Stimulated activated CD8-positive, alpha-beta memory T cell treated with anti-CD3 and anti-CD28 coated beads, Interleukin-15, amount 100 ng/mL, for 4 hours (primary cell): Measurements from ENCODE around the gene AP5M1.
"Not testable (repeated sequence)": the region's sequence is repeated elsewhere in the genome, so short reads cannot be mapped to it uniquely, and the experiment has no call there.

Experiments used
- DNase-seq, 2 donors: peaks; one replicate each; pipeline ENCODE4 v3.0.0-alpha.2; 2020; ENCODE audit warnings: low read depth in 2 of 2

Gene AP5M1, protein sequence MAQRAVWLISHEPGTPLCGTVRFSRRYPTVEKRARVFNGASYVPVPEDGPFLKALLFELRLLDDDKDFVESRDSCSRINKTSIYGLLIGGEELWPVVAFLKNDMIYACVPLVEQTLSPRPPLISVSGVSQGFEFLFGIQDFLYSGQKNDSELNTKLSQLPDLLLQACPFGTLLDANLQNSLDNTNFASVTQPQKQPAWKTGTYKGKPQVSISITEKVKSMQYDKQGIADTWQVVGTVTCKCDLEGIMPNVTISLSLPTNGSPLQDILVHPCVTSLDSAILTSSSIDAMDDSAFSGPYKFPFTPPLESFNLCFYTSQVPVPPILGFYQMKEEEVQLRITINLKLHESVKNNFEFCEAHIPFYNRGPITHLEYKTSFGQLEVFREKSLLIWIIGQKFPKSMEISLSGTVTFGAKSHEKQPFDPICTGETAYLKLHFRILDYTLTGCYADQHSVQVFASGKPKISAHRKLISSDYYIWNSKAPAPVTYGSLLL

DNA sequence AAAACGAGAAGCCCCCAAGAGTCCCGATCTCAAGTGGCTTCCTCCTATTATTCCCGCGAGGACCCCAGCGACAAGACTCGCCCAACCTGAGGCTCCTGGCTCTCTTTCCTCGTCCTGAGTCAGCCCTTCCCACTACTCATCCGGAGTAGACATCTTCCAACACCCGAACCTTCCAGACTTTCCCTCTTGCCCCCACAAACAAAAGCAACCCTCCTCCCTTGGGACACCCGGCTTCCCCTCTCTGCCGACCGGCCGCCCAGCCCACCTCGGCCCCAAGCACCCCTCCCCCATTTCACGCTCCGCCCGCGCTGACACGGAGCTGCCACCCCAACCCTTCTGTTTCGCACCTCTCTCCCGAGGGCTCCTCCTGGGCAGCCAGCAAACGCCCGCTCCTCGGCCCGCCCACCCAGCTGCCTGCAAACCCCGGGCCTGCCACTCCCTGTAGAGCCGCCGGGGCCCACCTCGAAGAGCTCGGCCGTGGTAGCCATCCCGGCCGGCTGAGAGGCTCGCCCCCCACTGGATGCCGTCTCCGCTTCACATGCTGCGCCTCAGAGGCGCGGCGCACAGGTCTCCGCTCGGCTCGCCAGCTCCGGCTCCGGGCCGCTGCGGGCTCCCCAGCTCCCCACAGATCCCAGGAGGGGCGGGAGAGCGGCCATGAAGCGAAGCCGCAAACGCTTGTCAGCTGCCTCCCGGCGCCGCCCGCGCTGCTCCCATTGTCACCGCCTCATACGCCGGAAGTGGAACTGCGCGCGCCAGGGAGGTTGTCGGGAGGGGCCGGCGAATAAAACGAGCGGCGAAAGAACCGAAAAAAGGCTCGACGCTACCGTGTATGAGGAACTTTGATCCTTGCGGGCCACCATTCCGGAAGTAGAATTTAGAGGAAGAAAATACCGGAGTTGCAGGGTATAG is at the start of gene AP5M1, which contains the start of gene EXOC5:
AP5M1 (plus strand) TSS at position 811 of the 909 bp plus-strand sequence. CDS start 344 bp downstream, outside the sequence.
EXOC5 (minus strand) TSS at position 745 of the 909 bp plus-strand sequence; CDS start at position 488, 257 bp downstream.
- peak; percentile 77 to 79 for DNase-seq

DNA sequence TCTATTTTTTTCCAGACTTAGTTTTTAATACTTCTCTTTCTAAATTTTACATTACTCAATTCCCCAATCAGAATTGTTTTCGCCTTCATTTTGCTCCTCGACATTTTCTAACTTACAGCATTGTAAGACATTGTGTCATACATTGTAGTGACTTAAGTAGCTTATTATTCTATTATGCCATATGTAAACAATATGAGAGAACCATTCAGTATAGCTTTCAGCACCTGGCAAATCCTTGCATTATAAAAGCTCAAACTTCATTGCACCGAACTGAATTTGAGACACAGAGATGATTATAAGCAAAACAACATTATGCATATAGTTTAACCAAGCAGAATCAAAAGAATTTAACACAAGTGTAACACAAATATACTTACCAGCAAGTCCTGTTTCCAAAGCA is 46.8 kb upstream of the AP5M1 start:
- no peak for DNase-seq

DNA sequence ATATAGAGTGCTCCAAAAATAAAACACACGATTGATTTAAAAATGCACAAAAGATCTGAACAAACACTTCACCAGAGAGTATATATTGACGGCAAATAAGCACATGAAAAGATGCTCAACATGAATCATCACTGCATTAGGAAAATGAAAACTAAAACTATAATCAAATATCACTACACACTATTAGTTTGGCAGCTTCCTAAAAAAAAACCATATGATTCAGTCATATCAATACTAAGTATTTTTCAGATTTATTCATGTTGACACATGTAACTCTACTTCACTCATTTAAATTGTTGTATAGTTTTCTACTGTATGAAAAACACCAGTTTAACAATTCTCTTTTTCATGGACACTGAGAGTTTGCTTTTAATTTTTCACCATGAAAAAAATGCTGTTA is 41.7 kb upstream of the AP5M1 start:
- DNase-seq: no peak

DNA sequence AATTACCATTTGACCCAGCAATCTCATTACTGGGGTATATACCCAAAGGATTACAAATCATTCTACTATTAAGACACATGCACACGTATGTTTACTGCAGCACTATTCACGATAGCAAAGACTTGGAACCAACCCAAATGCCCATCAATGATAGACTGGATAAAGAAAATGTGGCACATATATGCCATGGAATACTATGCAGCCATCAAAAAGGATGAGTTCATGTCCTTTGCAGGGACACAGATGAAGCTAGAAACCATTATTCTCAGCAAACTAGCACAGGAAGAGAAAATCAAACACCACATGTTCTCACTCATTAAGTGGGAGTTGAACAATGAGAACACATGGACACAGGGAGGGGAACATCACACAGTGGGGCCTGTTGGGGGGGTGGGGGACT is 40.5 kb upstream of the AP5M1 start:
- not testable (repeated sequence) for DNase-seq

DNA sequence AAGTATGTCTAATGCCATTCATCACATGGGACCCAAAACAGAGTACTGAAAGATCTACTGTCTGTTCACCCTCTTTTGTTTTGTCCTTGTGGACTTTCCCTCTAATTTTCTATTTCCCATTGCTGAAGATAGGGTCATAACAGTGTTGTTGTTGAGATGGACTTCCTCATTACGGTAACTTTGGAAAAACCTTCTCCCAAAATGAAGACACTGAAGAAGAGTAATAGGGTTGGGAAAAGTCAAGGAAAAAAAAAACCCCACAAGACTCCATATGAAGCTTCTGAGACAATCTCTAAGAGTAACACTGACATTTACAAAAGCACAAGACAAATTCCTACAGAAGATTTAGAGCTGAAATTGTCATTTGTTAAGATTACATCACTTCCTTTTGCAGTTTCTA is 36.8 kb upstream of the AP5M1 start:
- no peak for DNase-seq

DNA sequence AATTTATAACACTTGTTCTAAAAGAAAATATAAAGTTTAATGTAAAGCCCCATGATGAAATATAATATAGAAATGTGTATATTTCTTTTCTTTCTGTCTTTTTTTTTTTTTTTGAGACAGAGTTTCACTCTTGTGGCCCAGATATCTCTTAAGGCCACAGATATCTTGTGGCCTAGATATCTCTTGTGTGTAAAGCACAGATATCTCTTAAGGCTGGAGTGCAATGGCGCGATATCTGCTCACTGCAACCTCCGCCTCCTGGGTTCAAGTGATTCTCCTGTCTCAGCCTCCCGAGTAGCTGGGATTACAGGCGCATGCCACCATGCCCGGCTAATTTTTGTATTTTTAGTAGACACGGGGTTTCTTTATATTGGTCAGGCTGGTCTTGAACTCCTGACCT is 28.7 kb upstream of the AP5M1 start:
- not testable (repeated sequence) for DNase-seq

DNA sequence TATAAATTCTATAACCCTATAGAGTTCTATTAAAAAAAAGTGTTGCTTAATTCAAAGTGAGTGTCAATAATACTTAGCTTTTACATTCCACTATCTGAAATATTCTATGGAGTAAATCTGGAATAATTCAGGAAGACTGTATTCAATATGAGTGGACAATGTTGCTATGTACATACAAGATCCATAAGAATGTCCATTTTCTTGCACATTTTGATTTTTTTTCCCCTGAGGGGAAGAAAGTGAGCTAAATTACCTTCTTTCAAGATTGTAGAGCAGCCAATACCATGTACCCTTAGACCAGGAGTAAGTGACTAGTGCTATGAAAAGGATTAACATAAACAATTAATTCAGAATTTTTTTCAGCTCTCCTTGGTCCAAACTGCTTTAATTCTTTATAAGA is 25.5 kb upstream of the AP5M1 start:
- DNase-seq: no peak

DNA sequence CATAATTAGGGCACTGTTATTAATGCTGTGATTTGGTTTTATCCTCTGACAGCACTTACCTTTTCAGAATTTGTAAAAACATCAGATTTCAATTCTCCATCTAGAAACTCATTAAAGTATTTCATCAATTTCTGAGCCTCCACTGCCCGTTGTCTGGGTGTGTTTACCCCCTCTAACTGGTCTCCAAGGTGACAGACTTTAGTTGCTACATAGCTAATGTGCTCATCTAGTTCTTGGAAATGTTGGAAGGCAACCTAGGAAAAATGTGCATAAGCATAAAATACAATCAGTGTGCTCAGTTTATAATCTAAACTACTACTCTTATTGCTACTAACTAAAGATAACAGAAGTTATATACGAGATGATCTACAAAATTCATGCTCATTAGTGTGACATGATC is 24.7 kb upstream of the AP5M1 start:
- DNase-seq: no peak

DNA sequence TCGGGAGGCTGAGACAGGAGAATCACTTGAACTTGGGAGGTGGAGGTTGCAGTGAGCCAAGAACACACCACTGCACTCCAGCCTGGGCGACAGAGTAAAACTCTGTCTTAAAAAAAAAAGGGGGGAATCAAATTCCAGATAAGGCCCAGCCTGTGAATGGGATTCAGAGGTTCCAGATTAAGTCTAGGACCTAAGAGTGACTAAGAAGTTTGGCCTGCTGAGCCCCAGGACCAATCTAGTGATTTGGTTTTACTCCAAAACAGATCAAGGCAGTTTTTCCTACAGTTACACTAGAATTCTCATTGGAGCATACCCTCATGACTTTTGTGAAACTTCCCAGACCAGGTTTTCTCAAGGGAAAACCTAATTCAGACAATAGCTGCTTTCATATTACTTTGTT is 22.8 kb upstream of the AP5M1 start:
- no peak for DNase-seq

DNA sequence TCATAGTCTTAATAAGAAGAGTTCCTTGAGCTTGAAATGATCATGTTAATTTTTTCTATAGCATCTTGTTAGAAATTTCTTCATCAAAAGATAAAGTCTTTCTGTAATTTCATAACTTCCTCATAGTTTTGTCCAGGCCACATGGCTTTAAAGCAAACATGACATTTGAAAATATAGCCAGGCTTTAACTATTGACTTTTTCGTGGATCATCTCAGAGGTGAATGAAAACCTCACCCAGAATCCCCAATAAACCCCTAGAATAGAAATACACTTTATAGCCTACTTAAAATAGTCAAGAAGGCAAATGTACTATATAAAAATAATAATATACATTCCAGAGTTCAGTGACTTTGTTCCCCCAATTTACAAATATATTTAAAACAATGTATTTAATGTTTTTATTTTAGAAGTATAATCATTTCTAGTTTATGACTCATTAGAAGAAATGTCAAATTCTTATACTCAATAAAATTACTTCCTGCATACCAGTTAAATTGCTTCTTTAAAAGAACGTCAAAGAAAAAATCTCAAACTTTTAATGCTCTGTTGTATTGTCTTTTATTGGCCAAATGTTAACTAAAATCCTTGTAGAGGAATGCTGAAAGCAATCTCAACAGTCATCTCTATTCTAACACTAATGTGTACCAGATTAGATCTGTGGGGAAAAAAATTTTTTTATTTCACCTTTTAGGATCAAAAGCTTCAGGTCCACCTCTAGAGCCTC is 21.7 kb upstream of the AP5M1 start:
- no peak for DNase-seq

DNA sequence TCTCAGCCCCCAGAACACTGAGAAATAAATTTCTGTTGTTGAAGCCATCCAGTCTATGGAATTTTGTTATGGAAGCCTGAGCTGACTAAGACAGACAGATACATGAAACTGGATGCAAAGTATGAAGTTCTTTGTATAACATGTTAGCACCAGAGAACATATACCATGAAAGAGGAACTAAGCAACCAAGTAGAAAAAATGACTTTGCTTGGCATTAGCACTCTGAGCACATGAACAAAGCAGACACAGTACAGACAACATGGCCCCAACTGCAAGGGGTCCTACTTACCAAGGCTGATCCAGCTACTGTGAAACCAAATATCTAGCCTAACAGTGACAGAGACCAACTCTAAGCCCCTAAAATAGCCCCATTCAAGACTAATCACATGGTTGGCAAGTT is 13.9 kb upstream of the AP5M1 start:
- no peak for DNase-seq

DNA sequence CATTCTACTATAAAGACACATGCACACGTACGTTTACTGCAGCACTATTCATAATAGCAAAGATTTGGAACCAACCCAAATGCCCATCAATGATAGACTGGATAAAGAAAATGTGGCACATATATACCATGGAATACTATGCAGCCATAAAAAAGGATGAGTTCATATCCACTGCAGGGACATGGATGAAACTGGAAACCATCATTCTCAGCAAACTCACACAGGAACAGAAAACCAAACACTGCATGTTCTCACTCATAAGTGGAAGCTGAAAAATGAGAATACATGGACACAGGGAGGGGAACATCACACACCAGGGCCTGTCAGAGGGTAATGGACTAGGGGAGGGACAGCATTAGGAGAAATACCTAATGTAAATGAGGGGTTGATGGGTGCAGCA is 10.6 kb upstream of the AP5M1 start:
- DNase-seq: not testable (repeated sequence)

DNA sequence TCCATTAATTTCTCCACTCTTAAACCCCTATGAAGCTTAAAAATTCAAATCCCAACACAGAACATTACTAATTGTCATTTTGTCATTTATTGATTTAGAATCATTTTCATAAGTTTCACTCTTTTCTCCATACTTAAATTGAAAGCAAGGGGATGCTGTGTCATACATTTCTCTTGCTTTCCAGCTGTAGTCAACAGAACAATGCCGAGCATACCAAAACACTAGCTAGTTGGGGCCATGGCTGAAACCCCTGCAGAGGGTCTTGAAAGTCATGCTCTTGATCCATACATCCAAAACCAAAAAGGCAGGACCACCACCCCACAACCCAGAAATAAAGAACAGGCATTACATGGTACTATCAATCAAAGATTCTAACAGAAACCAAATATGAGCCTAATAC is 9.1 kb upstream of the AP5M1 start:
- no peak for DNase-seq

DNA sequence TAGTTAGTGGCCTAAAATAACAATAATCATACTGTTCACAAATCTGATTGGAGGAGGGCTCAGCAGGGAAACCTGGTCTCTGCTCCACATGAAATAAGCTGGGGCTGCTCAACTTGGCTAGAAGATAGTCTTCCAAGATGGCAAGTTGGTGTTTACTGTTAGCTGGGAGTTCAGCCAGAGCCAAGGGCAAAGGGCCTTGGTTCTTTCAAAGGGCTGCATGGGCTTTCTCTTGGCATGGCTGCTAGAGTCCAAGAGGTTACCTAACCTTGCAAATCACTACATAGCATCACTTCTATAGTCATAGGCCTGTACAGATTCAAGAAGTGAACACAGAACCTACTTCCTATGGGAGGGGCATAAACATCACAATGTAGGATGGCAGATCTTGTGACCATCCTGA is 7.2 kb upstream of the AP5M1 start:
- DNase-seq: no peak

DNA sequence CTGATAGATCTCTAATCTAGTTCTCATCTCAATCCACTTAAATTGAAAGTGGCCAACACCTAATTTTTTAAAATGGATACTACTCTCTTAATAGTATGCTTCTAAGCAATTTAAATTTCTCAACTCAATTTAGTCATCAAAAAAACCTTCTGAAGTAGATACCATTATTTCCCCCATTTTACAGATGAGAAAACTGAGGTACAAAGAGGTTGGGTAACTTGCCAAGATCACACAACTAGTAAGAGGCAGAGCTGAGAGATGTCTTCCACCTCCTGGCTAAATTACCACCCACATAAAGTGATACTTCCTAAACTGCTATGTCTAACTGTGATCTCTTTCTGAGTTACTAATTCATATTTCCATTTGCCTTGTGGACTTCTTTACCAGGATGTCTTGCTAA is 6.7 kb upstream of the AP5M1 start:
- no peak for DNase-seq

DNA sequence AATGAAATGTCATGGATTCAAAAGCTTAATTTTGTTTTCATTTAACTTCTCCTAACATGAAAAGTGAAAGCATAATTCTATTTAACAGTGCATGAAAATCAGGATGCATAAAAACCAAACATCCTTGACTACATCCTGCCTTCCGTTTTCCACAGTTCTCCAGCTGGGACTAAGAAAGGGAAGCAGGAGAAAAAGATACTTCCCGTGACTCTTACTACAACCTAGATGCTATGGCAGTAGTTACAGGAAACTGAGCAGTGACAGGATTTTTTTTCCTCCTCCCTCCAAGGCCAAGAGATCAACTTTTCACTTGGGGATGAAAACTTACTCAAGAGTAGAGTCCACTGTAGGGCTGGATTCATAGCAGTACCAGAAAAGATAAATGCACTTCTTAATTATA is 2.7 kb upstream of the AP5M1 start:
- DNase-seq: no peak

DNA sequence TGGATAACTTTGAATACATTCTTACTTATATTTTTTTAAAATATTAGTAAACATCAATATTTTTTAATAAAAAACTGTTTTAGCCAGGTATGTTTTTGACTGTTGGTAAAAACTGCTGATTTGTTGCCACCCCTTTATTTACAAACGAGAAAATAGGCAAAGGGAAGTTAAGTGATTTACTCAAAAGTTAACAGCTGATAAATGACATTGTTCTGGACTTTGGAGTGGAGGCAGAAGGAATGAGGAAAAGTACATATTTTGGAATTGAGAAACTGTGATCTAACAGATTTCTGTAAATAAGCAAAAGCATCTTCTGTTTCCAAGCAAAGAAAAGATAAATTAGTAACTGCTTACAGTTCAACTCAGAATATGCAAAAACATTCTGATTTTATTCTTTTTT is 4.5 kb downstream of the AP5M1 start:
- no peak for DNase-seq

DNA sequence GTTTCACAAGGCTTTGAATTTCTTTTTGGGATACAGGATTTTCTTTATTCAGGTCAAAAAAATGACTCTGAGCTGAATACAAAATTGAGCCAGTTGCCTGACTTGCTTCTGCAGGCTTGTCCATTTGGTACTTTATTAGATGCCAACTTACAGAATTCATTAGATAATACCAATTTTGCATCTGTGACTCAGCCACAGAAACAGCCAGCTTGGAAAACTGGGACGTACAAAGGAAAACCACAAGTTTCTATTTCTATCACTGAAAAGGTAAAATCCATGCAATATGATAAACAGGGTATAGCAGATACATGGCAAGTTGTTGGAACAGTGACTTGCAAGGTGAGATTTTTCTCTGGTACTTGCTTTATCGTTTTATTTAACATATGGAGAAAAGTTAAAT is 5.8 kb downstream of the AP5M1 start:
- no peak for DNase-seq

DNA sequence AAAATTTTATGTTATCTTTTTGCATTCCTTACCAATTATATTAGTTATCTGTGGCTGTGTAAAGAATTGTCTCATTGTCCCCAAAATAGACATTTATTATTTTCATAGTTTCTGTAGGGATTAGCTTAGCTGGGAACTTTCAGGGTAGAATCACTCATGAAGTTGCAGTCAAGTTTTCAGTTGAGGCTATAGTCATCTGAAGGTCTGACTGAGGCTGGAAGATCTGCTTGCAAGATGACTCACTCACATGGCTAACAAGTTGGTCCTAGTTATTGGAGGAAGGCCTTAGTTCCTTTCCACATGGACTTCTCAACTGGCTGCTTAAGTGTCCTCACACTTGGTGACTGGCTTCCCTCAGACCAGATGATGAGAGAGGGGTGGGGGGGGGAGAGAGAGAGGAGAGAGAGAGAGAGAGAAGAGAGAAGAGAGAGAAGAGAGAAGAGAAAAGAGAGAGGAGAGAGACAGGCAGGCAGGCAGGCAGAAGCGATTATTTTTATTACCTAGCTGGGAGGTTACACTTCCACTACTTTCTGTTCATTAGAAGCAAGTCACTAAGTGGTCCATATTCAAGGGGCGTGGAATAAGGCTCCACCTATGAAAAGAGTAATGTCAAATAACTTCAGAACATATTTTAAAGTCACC is 6.4 kb downstream of the AP5M1 start:
- no peak for DNase-seq

DNA sequence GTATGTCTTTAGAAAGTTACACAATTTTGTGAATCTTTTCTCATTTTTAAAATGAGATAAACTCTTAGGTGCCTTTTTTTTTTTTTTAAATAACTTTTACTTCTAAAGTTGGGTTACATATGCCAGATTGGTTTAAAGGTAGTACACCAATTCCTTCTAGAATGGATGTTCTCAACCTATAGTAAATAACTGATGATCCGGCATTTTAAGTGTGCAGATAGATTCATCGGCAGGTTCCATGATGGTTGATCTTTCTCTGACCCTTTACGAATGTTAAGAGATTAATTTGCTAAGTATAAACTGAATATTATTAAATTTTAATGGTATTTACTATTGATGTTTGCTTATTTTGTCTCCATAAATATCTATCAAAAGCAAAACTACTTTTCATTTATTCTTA is 8.3 kb downstream of the AP5M1 start:
- DNase-seq: no peak

DNA sequence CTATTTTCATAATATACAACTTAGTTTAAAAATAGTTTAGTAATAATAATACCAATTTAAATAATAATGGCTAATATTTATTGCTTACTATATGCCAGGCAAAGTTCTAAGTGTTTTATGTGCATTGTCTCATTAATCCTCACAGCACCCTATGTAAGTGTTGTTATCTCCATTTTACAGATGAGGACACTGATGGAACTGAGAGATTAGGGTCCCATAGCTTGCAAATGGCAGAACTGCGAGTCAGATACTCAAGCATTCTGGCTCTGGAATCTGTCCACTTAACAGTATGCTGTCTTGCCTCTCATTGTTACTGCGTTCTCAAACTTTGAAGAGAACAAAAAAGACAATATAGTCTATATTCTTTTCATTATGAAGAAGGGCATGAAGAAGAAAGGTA is 19.0 kb downstream of the AP5M1 start:
- no peak for DNase-seq
